Endothelial cell of umbilical vein (primary cell): ENCODE results near the gene PTTG1. TPM values are rescaled to one million over a fixed set of nuclear protein-coding genes. Genes with fewer than 3 reads are reported as not detected.

Source experiments
- BruUV-seq: library from RNA; stranded (reverse); fragments of 400-500 nt; replicated peaks from 2 replicates; lab custom pipeline; 2021; lab: Mats Ljungman, UMichigan
- CTCF ChIA-PET: fragments of 300-600, 350-600 bp; sonication (Branson Sonifier 250); formaldehyde crosslinking; loops from one replicate; lab custom pipeline; 2021; ENCODE audit warnings: antibody characterized with exemption, inconsistent platforms; lab: Charles Lee
- POLR2A ChIA-PET: fragments of 300-600, 350-600 bp; sonication (Branson Sonifier 250); formaldehyde crosslinking; loops from one replicate; lab custom pipeline; 2021; ENCODE audit warnings: antibody characterized with exemption, inconsistent platforms; lab: Charles Lee
- DNase-seq: peaks from one replicate; pipeline ENCODE4 v3.0.0-alpha.2; 2011; ENCODE audit warnings: low read depth, low spot score
- FAIRE-seq: peaks from 2 replicates; lab custom pipeline; 2011; peaks lifted over from hg19 to GRCh38; lab: Jason Lieb, UNC
- H2AFZ ChIP-seq: 2 replicates; pipeline ENCODE4 v1.6.0; 2012; ENCODE audit warnings: low read depth, low read length, control low read depth, inconsistent platforms
- H3K27ac ChIP-seq: 2 replicates; pipeline ENCODE4 v1.5.1; 2011; ENCODE audit warnings: low read depth, mild to moderate bottlenecking, control low read depth, low read length, moderate library complexity; ENCODE audit not compliant: insufficient read depth
- H3K27me3 ChIP-seq, 2 experiments: 2 replicates each; pipeline versions ENCODE4 v1.6.0 to v1.6.1; 2011; ENCODE audit warnings: low read length in 2 of 2, mixed read lengths in 1 of 2; ENCODE audit not compliant: control insufficient read depth in 2 of 2, insufficient read depth in 2 of 2
- H3K36me3 ChIP-seq, 2 experiments: 2 replicates in 1 of 2; 3 replicates in 1 of 2; pipeline ENCODE4 v1.5.1; 2011; ENCODE audit warnings: low read length in 2 of 2, mild to moderate bottlenecking in 1 of 2, moderate library complexity in 1 of 2; ENCODE audit not compliant: control insufficient read depth in 2 of 2, insufficient read depth in 2 of 2; ENCODE audit errors: extremely low read depth in 1 of 2
- H3K4me1 ChIP-seq: 3 replicates; pipeline ENCODE4 v1.5.1; 2011; ENCODE audit warnings: mild to moderate bottlenecking, low read length; ENCODE audit not compliant: control insufficient read depth, insufficient read depth; ENCODE audit errors: extremely low read depth
- H3K4me2 ChIP-seq: 2 replicates; pipeline ENCODE4 v1.6.1; 2011; ENCODE audit warnings: low read length, control low read depth, mixed read lengths; ENCODE audit not compliant: insufficient read depth
- H3K4me3 ChIP-seq, 3 experiments: fragments of 200-600 bp in 1 of 3; sonication (generic), shearing (Covaris generic) in 1 of 3; replicated peaks in 1 of 3; 2 replicates each; pipeline ENCODE4 v1.5.1; 2011 to 2016; ENCODE audit warnings: control low read depth in 3 of 3, low read length in 3 of 3, mild to moderate bottlenecking in 2 of 3, inconsistent platforms in 1 of 3, low read depth in 1 of 3, moderate library complexity in 1 of 3; ENCODE audit not compliant: insufficient read depth in 1 of 3
- H3K79me2 ChIP-seq: 2 replicates; pipeline ENCODE4 v1.6.0; 2012; ENCODE audit warnings: low read length, inconsistent platforms; ENCODE audit not compliant: control insufficient read depth, insufficient read depth
- H3K9ac ChIP-seq: replicated peaks from 2 replicates; pipeline ENCODE3; 2011; ENCODE audit warnings: low read length, control low read depth; ENCODE audit not compliant: insufficient read depth; ENCODE audit errors: extremely low read depth
- H3K9me1 ChIP-seq: replicated peaks from 3 replicates; pipeline ENCODE4 v1.6.0; 2011; ENCODE audit warnings: mild to moderate bottlenecking, low read length; ENCODE audit not compliant: control insufficient read depth, insufficient read depth; ENCODE audit errors: extremely low read depth
- H3K9me3 ChIP-seq: replicated peaks from 2 replicates; pipeline ENCODE4 v1.5.1; 2012; ENCODE audit warnings: low read length, inconsistent platforms; ENCODE audit not compliant: control insufficient read depth, insufficient read depth
- H4K20me1 ChIP-seq: replicated peaks from 2 replicates; pipeline ENCODE3; 2011; ENCODE audit warnings: mild to moderate bottlenecking, low read length; ENCODE audit not compliant: control insufficient read depth, insufficient read depth; ENCODE audit errors: extremely low read depth
- FOS ChIP-seq: IDR thresholded peaks from 2 replicates; pipeline ENCODE4 v1.6.1; 2011; ENCODE audit warnings: mild to moderate bottlenecking, low read length, moderate library complexity, borderline replicate concordance; ENCODE audit not compliant: insufficient read depth
- GATA2 ChIP-seq: IDR thresholded peaks from 2 replicates; pipeline ENCODE4 v1.7.0; 2011; ENCODE audit warnings: low read depth, mild to moderate bottlenecking, moderate library complexity, mixed read lengths, low read length; ENCODE audit not compliant: insufficient read length, insufficient read depth
- MYC ChIP-seq: IDR thresholded peaks from one replicate; pipeline ENCODE4 v1.6.1; 2011; ENCODE audit warnings: mild to moderate bottlenecking, low read depth, low read length
- POLR2A ChIP-seq: IDR thresholded peaks from 2 replicates; pipeline ENCODE4 v1.6.1; 2012; ENCODE audit warnings: low read depth, mild to moderate bottlenecking, control low read depth, low read length
- dilution Hi-C: fragments of 300-500 bp; cut with MboI; formaldehyde crosslinking; loops from one replicate; pipeline ENCODE4 v1.15.0; 2019; ENCODE audit warnings: low sequenced_read_pairs; ENCODE audit not compliant: extremely low pct_ligation_motif_present
- intact Hi-C: fragments of 100-400 bp; cut with micrococcal nuclease; formaldehyde crosslinking; loops from one replicate; pipeline ENCODE4 v1.10.0; 2022
- polyA plus RNA-seq, 4 experiments: library from polyadenylated mRNA; depleted of rRNA in 3 of 4; stranded (reverse) in 3 of 4; unstranded in 1 of 4; fragments of >200 nt; gene quantifications; 2 replicates each; pipeline versions ENCODE4 v1.2.1 to v1.2.3, GENCODE V29; 2011 to 2012; ENCODE audit warnings: missing spikeins in 1 of 4
- total RNA-seq: library from RNA; stranded (reverse); gene quantifications from 2 replicates; pipeline ENCODE4 v1.2.3, GENCODE V29; 2021
- TF ChIP-seq, protein P1 (sequence below), 2 donors: IDR thresholded peaks; 1 replicate in 1 of 2; 2 replicates in 1 of 2; pipeline ENCODE4 v1.5.1; 2011; ENCODE audit warnings: low read length in 2 of 2, mild to moderate bottlenecking in 2 of 2, moderate library complexity in 2 of 2, control low read depth in 1 of 2, inconsistent platforms in 1 of 2, low read depth in 1 of 2; ENCODE audit not compliant: insufficient read depth in 1 of 2; ENCODE audit errors: extremely low read depth in 1 of 2

PTTG1 gene
- total and polyA plus RNA-seq, 2 donors (not counting 3 experiments of a cell fraction or from before 2014, with no cell fraction given) = 140 to 157 TPM

DNA sequence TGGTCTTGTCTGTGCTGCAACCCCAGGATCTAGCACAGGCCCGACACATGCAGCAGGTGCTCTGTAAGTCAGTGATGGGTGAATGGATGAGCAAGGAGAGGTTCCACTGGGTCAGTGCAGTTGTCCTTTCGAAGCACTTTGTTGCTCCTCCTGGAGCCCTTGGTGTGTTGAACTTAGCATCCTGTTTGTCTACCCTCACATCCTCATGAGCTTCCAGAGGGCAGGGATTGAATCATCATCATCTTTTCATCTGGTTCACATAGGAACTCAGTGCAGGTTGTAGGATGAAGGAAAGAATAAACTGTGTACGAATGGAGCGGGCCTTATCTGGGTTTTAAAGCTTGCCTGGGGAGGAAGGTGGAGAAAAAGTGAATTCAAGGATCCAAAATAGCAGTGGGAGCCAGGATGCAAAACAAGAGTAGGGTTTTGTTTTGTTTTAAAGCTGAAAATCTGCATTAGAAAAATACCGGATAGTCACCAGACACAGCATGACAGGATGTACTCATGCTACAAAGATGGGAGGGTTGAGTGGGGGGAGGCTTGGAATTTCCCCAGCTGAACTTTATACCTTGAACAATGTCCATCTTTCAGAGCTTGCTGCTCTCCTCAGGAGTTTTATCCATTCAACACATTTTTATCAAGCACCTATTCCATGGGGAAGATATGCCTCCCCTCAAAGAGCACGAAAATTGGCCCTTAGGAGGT, 55.8 kb downstream of the PTTG1 start:
- H3K27ac ChIP-seq = peak overlapping the region; percentile 43
- peaks cover 72% of the 10 kb centered on the region for H3K79me2 ChIP-seq
- no peaks in the 10 kb centered on the region for H4K20me1 ChIP-seq
- FAIRE-seq (peak; percentile 50), DNase-seq (peak; percentile 47)
- no peaks in the 10 kb centered on the region for H3K36me3 ChIP-seq
- H3K4me1 ChIP-seq = peaks cover 46% of the 10 kb centered on the region
- dilution Hi-C loops = no loop called here
- H2AFZ ChIP-seq = peak overlapping the region; percentile 47
- H3K4me2 ChIP-seq = peak overlapping the region; percentile 71
- intact Hi-C loops = no loop called here
- no peaks in the 10 kb centered on the region for H3K27me3 ChIP-seq
- no peaks in the 10 kb centered on the region for H3K9me1 ChIP-seq
- ChIA-PET POLR2A (no interaction called here), CTCF (interaction anchor here (1.2 to 7.9 kb wide), 3 partner anchors 10 to 38 kb away, joined by 3 to 46 read pairs (median 6); no protein-coding TSS in a partner anchor)
- no TSS peak for BruUV-seq
- no peak for TF ChIP-seq FOS
- peak; percentile 14 for TF ChIP-seq GATA2
- H3K4me3 ChIP-seq = no peak overlapping the region
- H3K9me3 ChIP-seq = no peaks in the 10 kb centered on the region
- peak overlapping the region; percentile 31 for H3K9ac ChIP-seq

DNA sequence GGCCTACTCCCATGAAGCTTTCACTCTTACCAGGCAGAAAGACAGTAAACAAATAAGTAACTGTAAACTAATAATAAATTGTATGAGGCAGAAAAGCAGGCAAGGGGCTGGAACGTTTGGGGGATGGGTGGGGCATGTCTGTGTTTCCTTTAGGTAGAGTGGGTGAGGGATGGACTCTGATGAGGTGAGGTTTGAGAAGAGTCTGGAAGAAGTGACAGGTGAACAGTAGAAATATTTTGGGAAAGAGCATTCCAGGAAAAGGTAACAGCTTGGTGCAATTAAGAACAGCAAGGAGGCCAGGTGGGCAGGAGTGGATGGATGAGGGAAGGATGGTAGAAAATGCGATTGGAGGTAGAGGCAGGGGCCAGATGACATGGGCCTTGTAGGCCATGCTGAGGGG, 56.5 kb downstream of the PTTG1 start:
- intact Hi-C loops (no loop called here), dilution Hi-C loops (no loop called here)
- Histone ChIP-seq H3K9ac (peak overlapping the region; percentile 14), H3K27ac (peak overlapping the region; percentile 43), H3K27me3 (no peaks in the 10 kb centered on the region), H3K36me3 (no peaks in the 10 kb centered on the region), H3K9me1 (no peaks in the 10 kb centered on the region), H3K9me3 (no peaks in the 10 kb centered on the region), H2AFZ (no peak overlapping the region), H3K4me2 (no peak overlapping the region), H4K20me1 (no peaks in the 10 kb centered on the region), H3K4me1 (peaks cover 45% of the 10 kb centered on the region), H3K4me3 (no peak overlapping the region), H3K79me2 (peaks cover 69% of the 10 kb centered on the region)
- BruUV-seq = no TSS peak
- TF ChIP-seq, protein P1, sequence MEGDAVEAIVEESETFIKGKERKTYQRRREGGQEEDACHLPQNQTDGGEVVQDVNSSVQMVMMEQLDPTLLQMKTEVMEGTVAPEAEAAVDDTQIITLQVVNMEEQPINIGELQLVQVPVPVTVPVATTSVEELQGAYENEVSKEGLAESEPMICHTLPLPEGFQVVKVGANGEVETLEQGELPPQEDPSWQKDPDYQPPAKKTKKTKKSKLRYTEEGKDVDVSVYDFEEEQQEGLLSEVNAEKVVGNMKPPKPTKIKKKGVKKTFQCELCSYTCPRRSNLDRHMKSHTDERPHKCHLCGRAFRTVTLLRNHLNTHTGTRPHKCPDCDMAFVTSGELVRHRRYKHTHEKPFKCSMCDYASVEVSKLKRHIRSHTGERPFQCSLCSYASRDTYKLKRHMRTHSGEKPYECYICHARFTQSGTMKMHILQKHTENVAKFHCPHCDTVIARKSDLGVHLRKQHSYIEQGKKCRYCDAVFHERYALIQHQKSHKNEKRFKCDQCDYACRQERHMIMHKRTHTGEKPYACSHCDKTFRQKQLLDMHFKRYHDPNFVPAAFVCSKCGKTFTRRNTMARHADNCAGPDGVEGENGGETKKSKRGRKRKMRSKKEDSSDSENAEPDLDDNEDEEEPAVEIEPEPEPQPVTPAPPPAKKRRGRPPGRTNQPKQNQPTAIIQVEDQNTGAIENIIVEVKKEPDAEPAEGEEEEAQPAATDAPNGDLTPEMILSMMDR (IDR thresholded peaks at IDR 0.05; ENCODE audit: extremely low read depth in 1 of 2, insufficient read depth in 1 of 2, low read depth in 1 of 2, low read length in 2 of 2) = no peak
- TF ChIP-seq FOS (no peak), POLR2A (no peak), MYC (no peak), GATA2 (no peak)
- CTCF ChIA-PET = interaction anchor here (1.2 to 7.9 kb wide), 2 partner anchors 29 to 39 kb away, joined by 3 to 46 read pairs; no protein-coding TSS in a partner anchor
- no peak for FAIRE-seq
- no peak for DNase-seq
- POLR2A ChIA-PET = no interaction called here
